ENCODE measurements around the gene FAM181B. TPM values are rescaled to one million over a fixed set of nuclear protein-coding genes. Genes with fewer than 3 reads are reported as not detected.
"Not testable (repeated sequence)": the region's sequence is repeated elsewhere in the genome, so short reads cannot be mapped to it uniquely, and the experiment has no call there.

The FAM181B gene
- total RNA-seq, 1 donor from 2014 or later: not detected

DNA sequence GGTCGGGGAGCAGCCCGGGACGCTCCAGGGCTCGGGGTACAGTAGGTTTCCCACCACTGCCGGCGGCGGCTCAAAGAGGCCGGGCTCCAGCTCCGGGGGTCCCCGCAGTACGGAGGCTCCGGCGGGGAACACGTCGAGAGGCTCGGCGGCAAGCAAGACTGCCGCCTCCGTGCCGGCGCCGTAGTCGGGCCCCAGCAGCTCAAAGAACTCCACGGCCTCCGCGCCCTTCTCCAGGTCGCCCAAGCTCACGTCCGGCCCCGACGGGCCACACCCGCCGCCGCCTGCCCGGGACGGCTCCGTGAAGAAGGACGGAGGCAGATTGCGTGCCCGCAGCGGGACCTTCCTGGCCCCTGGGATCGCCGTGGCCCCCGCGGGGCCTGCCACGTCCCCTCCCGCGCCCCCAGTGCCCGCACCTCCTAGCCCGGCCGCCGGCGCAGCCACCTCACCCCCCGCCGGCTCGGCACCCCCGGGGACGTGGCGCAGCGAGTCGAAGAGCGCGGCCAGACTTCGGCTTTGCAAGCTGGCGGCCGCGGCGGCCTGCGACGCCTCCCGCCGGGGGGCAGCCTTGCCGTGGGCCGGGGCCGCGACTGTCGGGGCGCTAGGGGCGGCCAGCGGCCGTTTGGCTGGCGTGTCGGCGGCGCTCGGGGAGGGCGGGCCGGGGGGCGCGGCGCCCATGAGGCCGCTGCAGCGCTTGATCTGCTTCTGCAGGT, 775 bp downstream of the FAM181B start:
- intact Hi-C loops (cut with micrococcal nuclease): no loop called here

- intact Hi-C loops (cut with micrococcal nuclease): no loop called here
Measured at GRCh38 chr11:82732348-82732733, 1.3 kb downstream of the FAM181B start.

DNA sequence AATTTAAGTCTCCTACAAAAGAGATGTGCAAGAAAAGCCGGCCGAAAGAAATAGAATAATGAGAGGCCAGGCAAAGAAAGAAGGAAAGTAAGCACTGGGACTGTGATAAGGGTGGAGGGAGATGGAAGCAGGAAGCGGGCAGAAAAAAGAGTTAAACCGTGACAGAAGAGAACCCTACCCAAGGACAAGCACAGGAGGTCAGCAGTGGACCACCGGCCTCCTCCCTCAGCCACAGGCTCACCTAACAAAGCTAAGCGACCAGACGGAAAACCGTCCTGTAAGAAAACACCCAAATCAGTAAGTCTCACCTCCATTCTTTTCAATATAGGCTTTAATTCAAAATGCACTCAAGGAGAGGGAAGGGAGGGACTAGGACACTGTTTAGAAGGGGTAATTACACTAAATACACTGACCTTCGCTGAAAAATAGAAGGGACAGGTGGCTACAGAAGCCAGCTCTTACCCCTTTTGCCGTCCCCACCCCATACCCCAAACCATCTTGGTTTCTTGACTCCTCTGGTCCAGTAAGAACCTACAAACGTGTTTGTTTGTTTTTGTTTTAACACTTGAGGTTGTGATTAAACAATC, 1.9 kb downstream of the FAM181B start:
- intact Hi-C loops (cut with micrococcal nuclease): no loop called here

DNA sequence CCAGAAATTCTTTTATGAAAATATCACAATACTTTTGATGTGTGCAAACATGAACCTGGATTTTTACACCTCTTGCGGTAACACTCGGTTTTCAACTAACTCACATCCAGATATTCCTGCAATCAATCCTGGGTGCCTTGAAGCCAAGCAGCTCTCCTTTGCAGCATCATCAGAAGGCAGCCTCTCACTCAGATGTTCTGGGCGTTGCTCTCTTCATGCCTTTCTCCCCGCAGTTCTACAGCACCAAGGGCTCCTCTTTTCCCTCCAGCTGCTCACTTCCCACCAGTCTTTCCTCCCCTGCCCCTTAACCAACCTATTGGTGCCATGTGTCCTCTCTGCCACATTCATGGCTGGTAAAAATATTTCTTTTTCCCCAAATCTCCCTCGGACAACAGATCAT, 2.9 kb downstream of the FAM181B start:
- intact Hi-C loops (cut with micrococcal nuclease): no loop called here

DNA sequence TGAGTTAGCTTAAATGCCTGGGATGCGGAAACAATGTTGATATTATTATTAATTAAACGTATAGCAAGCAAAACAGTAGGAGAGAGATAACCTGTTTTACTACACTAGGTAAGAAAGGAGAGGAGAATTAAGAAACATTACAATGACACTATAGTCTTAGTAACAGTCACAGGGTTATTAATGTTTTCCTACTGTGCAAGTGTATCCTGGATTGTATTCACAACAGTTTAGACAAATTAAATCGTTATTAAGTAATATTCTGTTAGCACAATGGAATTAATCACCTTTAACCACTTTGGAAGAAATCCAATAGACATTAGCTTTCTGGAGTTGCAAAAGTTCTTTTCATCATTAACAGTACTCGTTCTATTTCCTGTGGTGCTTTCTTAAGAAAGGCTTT, 3.4 kb downstream of the FAM181B start:
- intact Hi-C loops (cut with micrococcal nuclease): no loop called here

- intact Hi-C loops (cut with micrococcal nuclease): no loop called here
Measured at GRCh38 chr11:82724026-82724425, 9.6 kb downstream of the FAM181B start.

- intact Hi-C loops (cut with micrococcal nuclease): no loop called here
Measured at GRCh38 chr11:82722231-82722630, 11.4 kb downstream of the FAM181B start.

GRCh38 chr11:82720267-82721065, 13.2 kb downstream of the FAM181B start:
- intact Hi-C loops (cut with micrococcal nuclease): no loop called here

DNA sequence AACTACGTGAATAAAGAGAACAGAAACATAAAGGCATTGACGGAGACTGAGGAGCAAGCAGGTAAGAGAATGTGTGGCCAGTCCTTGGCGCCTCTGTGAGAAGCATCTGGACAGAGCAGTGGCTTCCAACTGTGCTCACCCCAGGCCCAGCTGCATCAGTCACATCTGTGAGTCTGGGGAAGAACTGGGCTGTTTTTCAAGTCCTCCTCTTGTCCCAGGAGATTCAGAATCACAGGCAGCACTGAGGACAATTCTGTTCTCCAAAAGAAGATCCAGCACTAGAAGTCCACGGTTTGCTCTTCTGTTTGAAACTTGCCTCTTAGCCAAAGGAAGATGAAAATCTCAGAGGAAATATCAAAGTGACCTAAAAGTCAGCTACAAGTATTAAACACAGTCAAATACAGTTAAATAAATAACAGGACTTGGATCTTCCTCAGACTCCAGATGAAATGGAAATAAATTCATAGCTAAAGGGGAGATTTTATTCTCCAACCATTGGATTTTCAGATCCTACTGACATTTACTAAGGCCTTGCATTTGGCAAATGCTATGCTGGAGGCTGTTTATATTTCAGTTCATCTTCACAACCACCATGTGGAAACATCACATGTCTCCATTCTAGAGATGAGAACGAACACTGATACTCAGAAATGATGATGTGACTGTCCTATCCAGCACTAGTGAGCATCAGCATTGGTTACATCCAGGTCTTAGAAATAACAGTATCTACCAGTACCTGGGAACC, 14.1 kb downstream of the FAM181B start:
- intact Hi-C loops (cut with micrococcal nuclease): loop anchor here (10.0 kb wide), 2 partner anchors 525 to 1095 kb away; no protein-coding TSS in a partner anchor

DNA sequence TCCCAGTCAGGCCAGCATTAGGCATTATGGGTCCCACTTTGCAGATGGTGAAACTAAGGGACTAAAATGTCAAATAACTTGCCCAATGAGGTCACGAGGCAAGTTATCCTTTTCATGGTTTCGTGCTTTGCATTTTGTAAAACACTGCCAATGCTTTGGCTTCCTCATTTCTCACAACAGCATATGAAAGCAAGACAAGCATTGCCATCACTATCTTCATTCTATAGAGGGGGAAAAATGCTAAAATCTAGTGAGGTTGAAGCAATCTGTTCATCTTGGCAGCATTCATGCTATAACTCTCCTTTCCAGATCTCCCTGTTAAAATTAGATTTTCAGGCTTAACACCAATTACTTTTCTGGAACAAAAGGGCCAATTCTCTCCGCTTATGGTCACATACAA, 14.8 kb downstream of the FAM181B start:
- intact Hi-C loops (cut with micrococcal nuclease): loop anchor here (1.0 to 10.0 kb wide), 3 partner anchors 145 to 1096 kb away; no protein-coding TSS in a partner anchor

DNA sequence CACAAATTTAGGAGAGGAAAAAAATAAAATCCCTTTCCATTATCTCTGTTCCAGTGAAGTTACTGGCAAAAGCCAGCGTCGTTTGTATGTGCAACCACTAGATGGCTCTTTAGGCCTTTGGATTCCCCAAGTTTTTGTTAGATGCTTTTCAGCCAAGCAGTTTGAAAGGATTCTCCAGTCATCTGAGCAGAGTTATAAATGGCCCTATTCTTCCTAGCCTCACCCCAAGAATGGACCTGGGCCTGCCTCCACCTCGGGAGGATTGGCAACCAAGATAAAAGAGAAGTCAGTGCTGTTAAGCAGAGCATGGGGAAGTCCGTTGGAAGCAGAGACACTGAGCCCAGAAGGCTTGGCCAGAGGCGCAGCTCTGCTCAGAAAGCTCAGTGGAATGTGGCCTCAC, 15.4 kb downstream of the FAM181B start:
- intact Hi-C loops (cut with micrococcal nuclease): loop anchor here (1.0 to 10.0 kb wide), 3 partner anchors 146 to 1096 kb away; no protein-coding TSS in a partner anchor

GRCh38 chr11:82714346-82715174, 19.1 kb downstream of the FAM181B start:
- intact Hi-C loops (cut with micrococcal nuclease): loop anchor here (10.0 kb wide), 2 partner anchors 530 to 1100 kb away; no protein-coding TSS in a partner anchor

- intact Hi-C loops (cut with micrococcal nuclease): loop anchor here (10.0 kb wide), 2 partner anchors 533 to 1103 kb away; no protein-coding TSS in a partner anchor
Measured at GRCh38 chr11:82711648-82712047, 22.0 kb downstream of the FAM181B start.

- intact Hi-C loops (cut with micrococcal nuclease): no loop called here
Measured at GRCh38 chr11:82703796-82704195, 29.9 kb downstream of the FAM181B start.

GRCh38 chr11:82703226-82703625, 30.4 kb downstream of the FAM181B start:
- intact Hi-C loops (cut with micrococcal nuclease): no loop called here

DNA sequence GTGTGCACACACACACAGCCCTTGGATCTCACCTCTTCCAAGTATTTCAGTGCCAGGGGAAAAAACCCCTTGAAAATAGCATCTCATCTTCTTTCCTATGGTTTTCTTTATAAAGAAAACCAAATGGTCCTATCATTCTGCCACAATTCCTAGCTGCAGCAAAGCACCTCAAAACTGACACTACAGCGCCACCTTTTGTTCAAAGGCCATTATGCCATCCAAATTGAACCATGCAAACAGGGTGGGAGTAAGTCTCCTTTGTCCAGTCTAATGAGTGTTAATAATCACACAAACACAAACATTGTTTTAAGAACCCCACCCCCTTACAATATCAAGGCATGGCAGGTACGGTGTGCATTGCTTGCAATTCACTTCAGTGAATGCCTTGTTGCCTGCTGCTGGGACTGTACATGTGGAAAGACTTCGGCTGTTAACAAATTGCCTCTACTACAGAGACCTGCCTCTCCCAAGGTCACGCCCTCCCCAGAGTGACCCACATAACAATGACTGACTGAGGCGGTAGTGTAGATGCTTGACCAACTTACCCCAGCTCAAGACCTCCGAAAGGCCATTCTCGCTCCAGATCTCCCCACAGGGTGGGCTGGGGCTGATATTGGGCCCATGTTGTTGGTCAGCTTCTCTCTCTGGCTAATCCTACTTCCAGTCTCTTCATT, 31.7 kb downstream of the FAM181B start:
- intact Hi-C loops (cut with micrococcal nuclease): no loop called here

GRCh38 chr11:82698576-82699352, 34.9 kb downstream of the FAM181B start:
- intact Hi-C loops (cut with micrococcal nuclease): loop anchor here (5.0 kb wide), 1 partner anchor 1041 kb away; no protein-coding TSS in a partner anchor

GRCh38 chr11:82692981-82693380, 40.7 kb downstream of the FAM181B start:
- intact Hi-C loops (cut with micrococcal nuclease): no loop called here

DNA sequence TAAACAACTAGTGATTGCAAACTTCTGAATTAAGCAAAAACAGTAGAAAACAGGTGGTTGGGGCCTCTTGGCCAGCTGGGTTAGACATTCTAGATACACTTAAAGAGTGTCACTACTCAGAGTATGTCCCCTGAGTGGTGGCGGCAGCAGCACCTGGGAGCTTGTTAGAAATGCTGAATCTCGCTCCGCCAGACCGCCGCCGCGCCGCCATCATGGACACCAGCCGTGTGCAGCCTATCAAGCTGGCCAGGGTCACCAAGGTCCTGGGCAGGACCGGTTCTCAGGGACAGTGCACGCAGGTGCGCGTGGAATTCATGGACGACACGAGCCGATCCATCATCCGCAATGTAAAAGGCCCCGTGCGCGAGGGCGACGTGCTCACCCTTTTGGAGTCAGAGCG, 44.3 kb downstream of the FAM181B start:
- intact Hi-C loops (cut with micrococcal nuclease): not testable (repeated sequence)

All from T-helper 2 cell treated with Interferon-gamma antibody and Interleukin-4, amounts not matched to agents 100 ng/mL and 5 ng/mL, for 36 hours (primary cell).